Fibroblast of peridontal ligament (primary cell): ENCODE measurements around the gene STARD3.

Source experiments
- DNase-seq: peaks from one replicate; pipeline ENCODE4 v3.0.0-alpha.2; 2010; ENCODE audit errors: extremely low read depth

STARD3 gene

GRCh38 chr17:39638317-39638716, 1.4 kb downstream of the STARD3 start:
- DNase-seq: no peak

GRCh38 chr17:39639043-39639442, 2.1 kb downstream of the STARD3 start:
- DNase-seq: no peak

DNA sequence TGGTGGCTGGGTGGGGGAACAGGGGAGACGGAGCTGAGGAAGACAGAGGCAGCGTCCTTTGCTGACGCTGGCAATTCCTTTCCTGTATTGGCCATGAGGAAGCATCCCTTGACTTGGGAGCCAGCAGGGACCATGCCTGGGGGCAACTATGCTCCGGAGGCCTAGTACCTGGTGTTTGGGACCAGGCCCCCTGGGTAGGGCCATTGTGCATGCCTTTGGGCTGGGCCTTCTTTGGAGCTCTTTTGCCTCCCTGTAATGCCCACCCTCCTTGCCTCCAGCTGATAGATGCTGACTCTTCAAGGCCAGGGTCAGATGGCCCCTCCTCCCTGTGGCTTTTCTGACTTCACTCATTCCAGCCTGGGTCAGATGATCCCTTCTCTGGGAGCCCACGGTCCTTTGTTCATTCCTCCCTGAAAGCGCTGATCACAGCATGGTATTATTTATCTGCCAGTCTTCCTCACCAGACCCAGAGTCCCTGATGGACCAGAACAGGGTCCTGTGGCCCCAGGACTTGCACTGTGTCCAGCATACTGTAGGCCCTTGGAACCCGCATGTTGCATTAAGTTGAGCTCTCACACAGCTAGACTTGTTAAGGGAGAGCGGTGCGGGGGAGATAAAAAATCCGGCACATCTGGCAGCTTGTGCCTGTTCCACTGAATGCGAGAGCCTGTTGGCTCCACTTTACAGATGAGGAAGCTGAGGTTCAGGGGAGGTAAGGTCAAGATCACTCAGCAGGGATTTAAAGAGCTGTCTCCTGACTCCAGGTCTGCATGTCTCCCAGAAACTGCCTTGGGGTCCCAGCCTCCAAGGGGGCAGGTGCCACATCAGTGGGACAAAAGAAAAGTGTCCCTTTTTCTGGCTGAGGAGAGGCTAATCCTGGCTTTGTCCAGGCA, 2.9 kb downstream of the STARD3 start:
- no peak for DNase-seq

DNA sequence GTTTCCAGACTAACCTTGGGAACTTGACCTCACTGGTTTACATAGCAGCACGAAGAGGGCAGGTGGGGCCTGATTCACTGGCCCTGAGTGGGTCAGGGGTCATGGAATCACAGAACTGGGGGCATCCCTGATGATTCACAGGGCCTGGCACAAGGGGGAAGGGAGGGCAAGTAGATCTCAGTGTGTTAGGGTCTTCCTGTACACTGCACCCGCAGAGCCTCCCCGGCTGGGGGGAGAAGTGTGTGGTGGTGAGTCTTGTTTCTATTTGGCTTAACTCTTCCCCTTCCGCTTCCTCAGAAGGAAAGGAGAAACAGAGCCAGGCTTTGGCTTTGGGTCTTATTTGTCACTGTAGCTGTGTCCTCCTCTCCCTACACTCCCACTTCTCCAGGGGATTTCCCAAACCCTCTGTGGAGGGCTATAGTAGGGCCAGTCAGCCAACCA, 3.7 kb downstream of the STARD3 start:
- DNase-seq: no peak

GRCh38 chr17:39641097-39641496, 4.2 kb downstream of the STARD3 start:
- DNase-seq: no peak

GRCh38 chr17:39641883-39642282, 4.9 kb downstream of the STARD3 start:
- DNase-seq: no peak

DNA sequence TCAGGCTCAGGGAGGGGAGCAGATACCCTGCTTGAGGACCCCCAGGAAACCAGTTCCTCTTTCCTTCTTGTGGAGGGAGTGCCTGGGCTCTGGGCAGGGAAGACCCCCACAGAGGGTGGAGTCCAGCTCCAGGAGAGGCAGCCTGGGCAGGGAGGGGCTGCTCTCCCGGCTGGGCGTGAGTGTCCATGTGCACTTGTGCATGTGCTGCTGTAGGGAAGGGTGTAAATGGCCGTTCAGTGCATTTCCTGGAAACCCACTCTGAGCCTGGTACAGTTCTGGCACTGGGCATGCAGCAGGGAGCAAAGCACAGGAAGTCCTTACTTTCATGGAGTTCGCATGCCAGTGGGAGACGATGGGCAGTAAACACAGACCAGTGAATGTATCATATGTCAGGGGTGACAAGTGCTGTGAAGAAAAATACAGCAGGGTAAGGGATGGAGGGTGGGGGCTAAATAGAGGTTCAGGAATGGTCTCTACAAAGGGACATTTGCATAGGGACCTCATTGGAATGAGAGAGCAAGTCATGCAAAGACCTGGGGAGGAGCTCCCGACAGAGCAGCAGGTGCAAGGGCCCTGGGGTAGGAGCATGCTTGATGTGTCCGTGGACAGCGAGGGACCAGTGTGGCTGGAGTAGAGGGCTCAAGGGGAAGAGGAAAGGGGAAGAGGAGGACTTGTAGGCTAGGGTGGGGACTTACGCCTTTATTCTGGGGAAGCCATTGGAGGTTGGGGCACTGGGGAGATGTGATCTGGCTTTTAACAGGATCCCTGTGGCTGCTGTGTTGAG, 5.5 kb downstream of the STARD3 start:
- DNase-seq: no peak

GRCh38 chr17:39643271-39643670, 6.3 kb downstream of the STARD3 start:
- DNase-seq: no peak

DNA sequence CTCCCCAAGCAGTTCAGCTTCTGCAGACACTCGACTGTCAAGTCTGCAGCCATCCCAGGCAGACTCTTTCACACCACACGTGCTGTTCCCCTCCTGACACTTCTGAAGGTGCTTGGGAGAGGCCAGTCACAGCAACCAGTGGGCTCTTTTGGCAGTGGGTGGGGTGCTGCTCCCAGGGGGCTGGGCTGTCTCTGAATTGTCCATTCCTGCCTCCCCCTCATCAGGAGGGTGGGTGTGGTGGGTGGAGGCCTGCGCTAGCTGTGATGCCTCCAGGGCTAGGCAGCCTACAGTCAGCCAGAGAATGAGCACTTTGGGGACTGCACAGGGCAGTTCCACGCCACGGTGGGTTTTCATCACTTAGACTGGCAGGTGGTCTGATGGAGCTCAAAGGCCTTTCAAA, 10.3 kb downstream of the STARD3 start:
- no peak for DNase-seq

DNA sequence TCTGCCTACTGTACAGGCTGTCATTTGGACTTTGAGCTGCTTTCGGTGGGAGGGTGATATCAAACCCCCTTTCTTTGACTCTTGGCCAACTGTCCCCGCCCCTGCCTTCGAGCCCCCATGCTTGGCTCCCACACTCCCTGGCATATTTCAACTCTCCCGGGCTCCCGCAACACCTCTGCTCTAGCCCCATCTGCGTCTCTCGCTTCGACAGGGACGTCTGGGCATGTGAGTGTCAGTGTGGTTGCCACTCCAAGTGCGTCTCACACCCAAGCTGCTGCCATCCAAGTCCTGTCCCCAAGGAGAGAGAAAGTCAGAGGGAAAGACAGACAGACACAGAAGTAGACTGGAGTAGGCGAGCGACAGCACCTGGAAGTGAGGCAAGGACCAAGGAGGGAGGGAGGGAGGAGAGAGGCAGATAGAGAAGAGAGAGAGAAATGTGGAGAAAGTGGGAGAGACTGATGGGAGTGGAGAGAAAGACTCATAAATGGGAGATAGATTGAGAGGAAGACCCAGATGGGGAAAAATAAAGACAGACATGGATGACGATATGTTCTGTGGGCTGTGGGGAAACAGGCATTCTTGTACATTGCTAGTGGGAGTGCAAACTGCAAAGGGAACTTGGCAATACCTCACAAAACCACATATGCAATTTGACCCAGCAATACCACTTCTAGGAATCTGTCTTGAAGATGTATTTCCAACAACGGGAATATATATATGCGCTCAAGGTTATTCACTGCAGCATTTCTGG, 11.8 kb downstream of the STARD3 start:
- peak; percentile 82 for DNase-seq

DNA sequence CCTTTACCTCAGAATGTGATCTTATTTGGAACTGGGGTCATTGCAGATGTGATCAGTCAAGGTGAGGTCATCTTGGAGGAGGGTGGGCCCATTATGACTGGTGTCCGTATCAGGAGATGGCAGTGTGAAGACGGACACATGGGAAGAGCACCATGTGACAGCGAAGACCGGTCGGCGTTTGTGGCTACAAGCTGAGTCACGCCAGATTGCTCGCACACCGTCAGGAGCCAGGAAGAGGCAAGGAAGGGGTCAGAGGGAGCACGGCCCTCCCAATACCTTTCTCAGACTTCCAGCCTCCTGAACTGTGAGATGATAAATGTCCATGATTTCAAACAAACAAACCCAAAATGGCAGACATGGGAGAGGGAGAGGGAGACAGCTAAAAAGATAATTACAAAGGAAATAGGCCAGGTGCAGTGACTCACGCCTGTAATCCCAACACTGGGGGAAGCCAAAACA, 13.2 kb downstream of the STARD3 start:
- DNase-seq: no peak

GRCh38 chr17:39651923-39652586, 15.1 kb downstream of the STARD3 start:
- DNase-seq: no peak

DNA sequence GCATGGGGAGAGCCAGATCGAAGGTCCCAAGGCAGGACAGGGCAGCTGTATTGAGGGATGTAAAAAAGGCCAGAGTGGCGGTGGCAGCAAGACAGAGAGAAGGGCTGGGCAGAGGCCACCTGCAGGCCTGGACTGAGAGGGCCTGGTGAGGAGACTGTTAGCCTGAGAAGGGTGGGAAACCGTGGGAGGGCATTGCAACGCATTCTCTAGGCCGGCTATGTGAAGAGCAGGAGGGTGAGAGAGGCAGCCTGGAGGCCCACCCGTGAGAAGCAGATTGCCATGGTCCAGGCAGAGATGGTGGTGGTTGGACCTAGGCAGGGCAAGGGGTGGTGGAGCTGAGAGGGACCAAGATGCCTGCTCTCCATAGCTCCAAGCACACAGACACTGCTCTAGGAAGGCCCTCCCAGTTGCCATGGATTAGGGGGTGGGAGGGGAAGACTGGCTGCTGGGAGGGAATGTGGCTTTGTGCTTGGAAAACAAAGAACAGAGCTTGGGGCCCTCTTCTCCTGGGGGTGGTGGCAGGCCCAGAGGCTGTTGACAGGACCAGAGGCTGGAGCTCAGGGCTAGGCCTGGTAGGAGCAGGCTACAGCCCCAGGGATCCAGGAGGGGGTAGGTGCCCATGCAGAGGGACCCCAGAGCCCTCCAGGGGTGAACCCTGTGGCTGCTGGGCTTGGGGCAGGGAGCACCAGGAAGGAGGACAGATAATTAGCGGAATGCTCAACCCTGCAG, 15.8 kb downstream of the STARD3 start:
- DNase-seq: no peak

GRCh38 chr17:39653316-39653661, 16.3 kb downstream of the STARD3 start:
- DNase-seq: no peak

DNA sequence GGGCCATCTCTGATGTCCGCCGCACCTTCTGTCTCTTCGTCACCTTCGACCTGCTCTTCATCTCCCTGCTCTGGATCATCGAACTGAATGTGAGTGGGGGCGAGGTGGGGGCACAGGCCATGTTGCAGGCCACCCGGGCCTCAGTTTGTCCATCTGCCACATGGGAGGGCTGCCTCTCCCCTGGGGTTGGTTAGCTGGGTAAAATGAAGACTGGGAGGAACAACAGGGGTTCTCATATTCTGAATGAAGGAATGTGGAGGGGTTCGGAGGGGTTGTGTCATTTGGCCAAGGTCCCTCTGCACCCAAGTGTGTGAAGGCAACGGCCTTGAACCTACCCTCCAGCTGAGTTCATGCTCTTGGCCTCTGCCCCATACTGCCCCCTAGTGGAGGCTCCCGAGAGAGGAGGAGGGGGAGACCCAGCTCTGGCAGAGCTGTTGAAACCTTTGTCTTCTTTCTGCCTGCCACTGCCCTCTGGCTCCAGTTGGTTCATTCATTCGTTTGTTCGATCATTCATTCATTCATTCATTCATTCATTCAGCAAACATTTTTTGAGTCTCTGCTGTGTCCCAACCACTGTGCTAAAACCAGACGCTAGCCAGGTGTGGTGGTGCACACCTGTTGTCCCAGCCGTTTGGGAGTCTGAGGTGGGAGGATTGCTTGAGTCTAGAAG, 16.9 kb downstream of the STARD3 start:
- DNase-seq: peak; percentile 18

DNA sequence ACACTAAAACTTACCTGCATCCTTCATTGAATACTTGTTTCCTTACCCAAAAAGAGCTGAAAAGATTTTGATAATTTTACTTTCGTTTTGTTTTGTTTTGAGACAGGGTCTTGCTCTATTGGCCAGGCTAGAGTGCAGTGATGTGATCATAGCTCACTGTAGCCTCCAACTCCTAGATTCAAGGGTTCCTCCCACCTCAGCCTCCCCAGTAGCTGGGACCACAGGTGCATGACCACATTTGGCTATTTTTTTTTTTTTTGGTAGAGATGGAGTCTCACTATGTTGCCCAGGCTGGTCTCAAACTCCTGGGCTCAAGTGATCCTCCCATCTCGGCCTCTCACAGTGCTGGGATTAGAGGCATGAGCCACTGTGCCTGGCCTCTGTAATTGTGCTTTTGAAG, 18.2 kb downstream of the STARD3 start:
- no peak for DNase-seq

- no peak for DNase-seq
Observed at GRCh38 chr17:39658346-39658745, 21.4 kb downstream of the STARD3 start.

GRCh38 chr17:39658760-39659159, 21.8 kb downstream of the STARD3 start:
- DNase-seq: no peak

GRCh38 chr17:39659279-39660010, 22.5 kb downstream of the STARD3 start:
- no peak for DNase-seq

DNA sequence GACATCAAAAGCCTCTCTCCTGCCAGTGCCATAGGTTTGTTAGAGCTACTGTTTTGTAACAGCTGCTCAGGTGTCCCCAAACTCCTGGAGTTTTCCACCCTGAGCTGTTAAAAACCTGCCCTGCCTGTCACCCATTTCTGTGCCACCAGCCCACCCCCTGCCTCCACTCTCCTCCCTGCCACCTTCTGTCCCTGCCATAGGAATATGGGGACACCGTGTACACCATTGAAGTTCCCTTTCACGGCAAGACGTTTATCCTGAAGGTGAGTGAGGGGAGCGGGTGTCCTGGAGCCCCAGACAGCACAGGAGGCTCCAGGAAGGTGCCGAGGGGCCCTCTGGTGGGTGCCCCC, 23.0 kb downstream of the STARD3 start:
- DNase-seq: no peak
